ENCODE measurements around the gene CDH4. TPM values are rescaled to one million over a fixed set of nuclear protein-coding genes. Genes with fewer than 3 reads are reported as not detected.
A peak's percentile ranks its signal among the peaks of the same experiment; 100 is the strongest.

CDH4 gene
- total and polyA plus RNA-seq, 12 donors, result 0.04 to 0.25 (median 0.08) TPM; not detected in 5

- 69 to 73% methylated on average over 5 of the region's 5 CpGs for WGBS, 2 donors
- intact Hi-C loops (cut with DNase I), result no loop called here
- Histone ChIP-seq H3K36me3 (no peaks in the 10 kb centered on the region), H3K4me3 (no peak overlapping the region), H3K4me1 (no peaks in the 10 kb centered on the region), H3K9me3 (no peaks in the 10 kb centered on the region), H3K27ac (no peak overlapping the region), H3K27me3 (peaks cover 0 to 48% (median 16%) of the 10 kb centered on the region in 7 donors)
- TF ChIP-seq CTCF (IDR thresholded peaks at IDR 0.05), result no peak
- ATAC-seq, result no peak
- no peak for DNase-seq
Measured at GRCh38 chr20:61529354-61529753, 277.3 kb downstream of the CDH4 start.

GRCh38 chr20:61531553-61532345, 279.7 kb downstream of the CDH4 start:
- peaks cover 0 to 40% (median 7%) of the 10 kb centered on the region in 7 donors for H3K27me3 ChIP-seq
- H3K4me3 ChIP-seq, result no peak overlapping the region
- H3K27ac ChIP-seq, result no peak overlapping the region
- intact Hi-C loops (cut with DNase I), result no loop called here
- DNase-seq (no peak), ATAC-seq (no peak)
- H3K4me1 ChIP-seq, result no peaks in the 10 kb centered on the region
- WGBS, 2 donors, result 83 to 86% methylated on average over 22 of the region's 22 CpGs
- H3K9me3 ChIP-seq, result no peaks in the 10 kb centered on the region
- no peaks in the 10 kb centered on the region for H3K36me3 ChIP-seq
- TF ChIP-seq CTCF (IDR thresholded peaks at IDR 0.05), result no peak

GRCh38 chr20:61532736-61533135, 280.7 kb downstream of the CDH4 start:
- no peak for ATAC-seq

GRCh38 chr20:61533231-61533631, 281.2 kb downstream of the CDH4 start:
- Histone ChIP-seq H3K4me3 (no peak overlapping the region), H3K27ac (no peak overlapping the region), H3K9me3 (no peaks in the 10 kb centered on the region), H3K36me3 (no peaks in the 10 kb centered on the region), H3K27me3 (peaks cover 0 to 35% (median 2%) of the 10 kb centered on the region in 7 donors), H3K4me1 (no peaks in the 10 kb centered on the region)
- intact Hi-C loops (cut with DNase I), result no loop called here
- TF ChIP-seq CTCF (IDR thresholded peaks at IDR 0.05), result no peak
- DNase-seq, result no peak
- peak in 1 of 8 donors; percentile 32 for ATAC-seq
- 77% methylated on average over 18 of the region's 18 CpGs for WGBS, 2 donors

More at GRCh38 chr20:61532736-61533135, 280.7 kb downstream of the CDH4 start:
- Histone ChIP-seq H3K4me1 (no peaks in the 10 kb centered on the region), H3K27ac (no peak overlapping the region), H3K27me3 (peaks cover 0 to 34% (median 3%) of the 10 kb centered on the region in 7 donors), H3K9me3 (no peaks in the 10 kb centered on the region), H3K36me3 (no peaks in the 10 kb centered on the region), H3K4me3 (no peak overlapping the region)
- TF ChIP-seq CTCF (IDR thresholded peaks at IDR 0.05), result no peak
- WGBS, 2 donors, result 74 to 77% methylated on average over 8 of the region's 8 CpGs
- intact Hi-C loops (cut with DNase I), result no loop called here
- DNase-seq, result no peak

All from heart right ventricle (tissue), 16 donors.